ENCODE results near the gene RACGAP1.

RACGAP1 gene

DNA sequence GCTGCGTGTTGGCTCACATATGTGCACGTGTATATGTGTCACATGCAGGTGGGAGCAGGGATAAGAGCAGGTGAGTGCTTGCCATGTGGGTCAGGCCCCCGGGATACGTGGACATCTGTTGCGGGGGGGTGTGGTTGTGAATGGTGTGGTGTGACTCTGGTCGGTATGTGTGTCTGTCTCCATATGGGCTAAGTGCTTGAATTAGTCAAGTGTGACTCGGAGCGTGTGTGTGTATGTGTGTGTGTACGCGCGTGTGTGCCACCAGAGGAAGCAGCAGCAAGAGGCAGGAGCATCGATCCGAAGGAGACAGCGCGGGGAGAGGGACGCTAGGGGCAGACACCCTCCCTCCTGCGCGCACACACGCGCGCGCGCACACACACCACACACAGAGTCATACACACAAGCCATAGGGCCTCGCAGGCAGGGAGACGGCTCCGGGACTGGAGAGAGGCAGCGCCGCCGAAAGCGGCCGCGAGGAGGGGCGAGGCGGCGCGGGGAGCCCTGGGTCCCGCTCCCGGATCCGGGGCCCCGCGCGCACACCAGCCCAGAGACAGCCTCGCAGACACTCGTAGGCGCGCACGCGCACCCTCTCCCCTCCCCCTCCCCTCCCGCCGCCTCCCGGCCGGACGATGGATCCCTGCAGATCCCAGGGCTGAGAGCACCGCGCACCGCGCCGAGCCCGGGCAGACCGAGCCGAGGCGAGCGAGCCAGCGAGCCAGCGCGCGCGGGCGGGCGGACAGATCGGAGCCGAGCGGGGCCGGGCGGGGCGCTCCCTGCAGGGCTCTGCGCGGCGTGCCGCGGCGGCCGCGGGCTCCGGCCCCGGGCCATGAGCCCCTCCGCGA is 31.9 kb upstream of the RACGAP1 start, which contains the start of gene ASIC1:
TSS of gene ASIC1 (plus strand) at position 597 of the 842 bp plus-strand sequence. CDS start 1,171 bp downstream, outside the sequence.
- DNase-seq = peak; percentile 71 to 95 (median 78)
- intact Hi-C loops (cut with DNase I) = loop anchor here (1.0 to 5.0 kb wide), 4 partner anchors 18 to 90 kb away; no protein-coding TSS in a partner anchor

DNA sequence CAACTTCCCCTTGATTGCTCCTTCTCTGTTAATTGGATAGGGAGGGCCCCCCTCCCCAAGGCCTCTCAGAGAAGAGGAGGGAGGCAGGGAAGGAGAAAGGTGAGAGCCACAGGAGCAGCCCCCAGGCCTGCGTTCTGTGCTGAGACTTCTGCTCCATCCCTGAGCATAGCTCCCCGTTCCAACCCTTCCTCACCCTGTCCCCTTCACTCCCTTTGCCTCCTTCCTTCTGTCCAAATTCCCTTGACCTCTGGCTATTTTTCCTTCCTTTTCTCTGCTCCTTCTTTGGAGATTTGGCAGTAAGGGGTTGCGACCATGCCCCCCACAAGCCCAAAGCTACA is 31.3 kb upstream of the RACGAP1 start:
- peak in 1 of 10 donors; percentile 69 for DNase-seq
- intact Hi-C loops (cut with DNase I) = loop anchor here (1.0 to 5.0 kb wide), 4 partner anchors 17 to 89 kb away; no protein-coding TSS in a partner anchor

DNA sequence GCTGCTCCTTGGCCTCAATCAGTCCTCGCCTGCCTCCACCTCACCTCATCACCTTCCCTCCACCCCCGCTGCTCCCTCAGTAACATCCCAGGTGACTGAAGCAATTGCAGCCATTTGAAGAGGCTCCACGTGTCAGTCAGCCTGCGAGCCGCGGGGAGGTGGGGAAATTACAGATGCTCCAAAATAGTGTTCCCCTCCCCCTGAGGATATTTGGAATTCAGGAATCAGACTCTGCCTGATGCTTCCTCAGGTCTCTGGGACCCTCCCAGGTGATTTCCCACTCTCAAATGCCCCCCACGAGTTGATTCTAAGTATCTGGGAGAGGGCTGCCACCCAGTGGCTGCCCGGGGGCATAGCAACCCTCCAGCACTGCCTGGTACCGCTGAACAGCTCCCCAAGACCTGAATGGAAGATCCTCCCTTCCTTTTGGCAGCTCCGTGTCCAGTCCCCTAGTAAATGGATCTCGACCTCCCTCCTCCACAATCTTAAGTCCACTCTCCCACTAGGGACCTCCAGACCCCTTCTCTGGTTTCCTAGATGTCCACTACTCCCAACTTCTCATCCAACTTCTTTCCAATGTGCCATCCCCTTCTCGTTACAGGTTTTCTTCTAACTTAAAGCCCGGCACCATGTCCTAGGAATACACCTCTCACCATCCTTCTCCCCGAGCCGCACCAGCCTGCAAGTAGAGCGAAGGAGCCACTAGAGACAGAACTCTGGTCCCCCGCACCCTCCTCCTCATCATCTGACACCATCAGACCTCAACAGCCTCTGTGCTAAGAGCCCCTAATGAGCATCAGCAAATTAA is 30.7 kb upstream of the RACGAP1 start:
- intact Hi-C loops (cut with DNase I) = loop anchor here (1.0 to 5.0 kb wide), 4 partner anchors 17 to 89 kb away; no protein-coding TSS in a partner anchor
- DNase-seq = peak in 8 of 10 donors; percentile 43 to 93 (median 60)

DNA sequence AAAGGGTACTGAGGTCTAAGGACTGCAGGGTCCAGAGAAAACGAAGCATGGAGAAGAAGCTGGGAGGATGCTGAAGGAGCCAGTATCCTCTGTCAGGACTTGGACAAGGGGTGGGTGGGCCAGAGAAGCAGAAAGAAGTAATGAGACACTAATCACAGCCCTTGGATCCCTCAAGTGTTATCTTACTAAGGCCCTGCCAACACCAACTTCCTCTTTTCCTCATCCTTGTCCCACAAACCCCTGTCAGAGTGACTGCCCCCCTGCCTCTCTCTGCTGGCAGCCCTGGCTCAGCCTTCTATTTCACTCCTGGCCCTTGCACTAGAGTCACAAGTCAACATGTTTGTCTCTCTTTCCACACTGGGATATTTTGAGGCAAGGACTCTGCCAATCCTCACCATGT is 28.3 kb upstream of the RACGAP1 start:
- intact Hi-C loops (cut with DNase I) = no loop called here
- peak in 3 of 10 donors; percentile 20 to 61 (median 26) for DNase-seq

DNA sequence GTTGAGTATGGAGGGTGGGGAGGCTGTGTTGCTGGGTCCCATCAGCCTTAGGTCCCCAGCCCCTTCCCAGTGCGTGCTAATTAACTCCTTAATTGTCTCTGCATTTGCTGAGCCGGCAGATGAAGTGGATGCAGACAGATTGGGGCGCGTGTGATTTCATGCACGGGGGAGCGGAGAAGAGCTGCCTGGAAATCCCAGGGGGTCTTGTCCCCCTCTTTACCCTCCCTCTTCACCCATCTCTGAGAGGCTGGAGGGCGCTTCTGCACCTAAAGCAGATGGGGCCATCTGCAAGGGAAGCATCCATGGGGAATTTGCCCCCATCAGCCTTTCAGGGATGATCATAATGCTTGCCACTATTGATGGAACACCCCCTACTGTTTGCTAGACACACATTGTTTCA is 27.7 kb upstream of the RACGAP1 start:
- DNase-seq = peak in 3 of 10 donors; percentile 23 to 46 (median 25)
- intact Hi-C loops (cut with DNase I) = no loop called here

- no peak for DNase-seq
- intact Hi-C loops (cut with DNase I) = no loop called here
Observed at GRCh38 chr12:50052544-50052943, 27.2 kb upstream of the RACGAP1 start.

- DNase-seq = peak in 2 of 10 donors; percentile 35 to 50
- intact Hi-C loops (cut with DNase I) = no loop called here
Observed at GRCh38 chr12:50051101-50051806, 26.0 kb upstream of the RACGAP1 start.

GRCh38 chr12:50050410-50051098 is 25.3 kb upstream of the RACGAP1 start:
- DNase-seq = peak in 5 of 10 donors; percentile 28 to 87 (median 82)
- intact Hi-C loops (cut with DNase I) = no loop called here

DNA sequence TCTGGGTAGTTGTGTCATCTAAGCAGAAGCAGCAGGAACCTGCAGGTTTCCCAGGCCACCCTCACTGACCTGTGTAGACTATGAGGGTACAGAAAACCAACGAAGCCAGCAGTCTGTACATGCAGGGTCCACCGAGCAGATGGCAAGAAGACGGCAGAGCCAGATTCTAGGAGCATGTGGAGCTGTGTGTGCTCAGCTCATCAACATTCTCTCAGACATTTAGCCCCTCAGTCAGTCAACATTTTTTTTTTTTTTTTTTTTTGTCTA is 24.8 kb upstream of the RACGAP1 start:
- intact Hi-C loops (cut with DNase I) = no loop called here
- peak in 2 of 10 donors; percentile 24 to 55 for DNase-seq

GRCh38 chr12:50049254-50050118 is 24.2 kb upstream of the RACGAP1 start:
- intact Hi-C loops (cut with DNase I) = no loop called here
- DNase-seq = peak in 1 of 10 donors; percentile 1

GRCh38 chr12:50047693-50048250 is 22.5 kb upstream of the RACGAP1 start:
- peak in 1 of 10 donors; percentile 7 for DNase-seq
- intact Hi-C loops (cut with DNase I) = no loop called here

DNA sequence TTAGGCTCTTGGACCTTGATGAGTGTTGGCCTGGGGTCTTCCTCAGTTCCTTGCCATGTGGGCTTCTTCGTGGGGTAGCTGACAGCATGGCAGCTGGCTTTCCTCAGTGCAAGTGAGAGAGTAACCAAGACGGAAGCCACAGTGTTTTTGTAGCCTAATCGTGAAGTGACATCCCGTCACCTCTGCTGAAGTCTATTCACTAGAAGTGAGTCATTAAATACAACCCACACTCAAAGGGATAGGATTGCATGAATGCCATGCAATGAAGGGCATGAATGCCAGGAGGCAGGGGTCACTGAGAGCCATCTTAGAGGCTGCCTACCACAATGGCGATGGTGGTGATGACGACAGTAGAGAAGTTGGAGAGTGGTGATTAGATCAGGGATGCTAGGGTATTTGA is 18.6 kb upstream of the RACGAP1 start:
- intact Hi-C loops (cut with DNase I) = no loop called here
- no peak for DNase-seq

DNA sequence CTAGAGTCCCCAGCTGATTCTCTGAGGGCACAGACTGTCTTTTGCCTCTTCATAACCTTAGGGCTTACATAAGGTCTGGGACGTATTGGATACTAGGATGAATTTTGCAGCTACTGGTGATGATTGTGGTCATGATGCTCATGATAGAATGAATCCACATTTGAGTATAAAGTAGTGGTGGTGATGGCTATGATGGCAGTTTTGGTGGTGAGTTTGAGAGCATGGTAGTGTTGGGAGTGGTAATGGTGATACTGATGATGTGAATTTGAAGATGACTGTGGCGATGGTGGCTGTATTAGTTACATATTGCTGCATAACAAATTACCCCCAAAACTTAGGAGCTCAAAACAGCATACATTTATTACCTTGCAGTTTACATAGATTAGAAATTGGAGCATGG is 18.0 kb upstream of the RACGAP1 start:
- no peak for DNase-seq
- intact Hi-C loops (cut with DNase I) = no loop called here

- intact Hi-C loops (cut with DNase I) = no loop called here
- DNase-seq = no peak
Observed at GRCh38 chr12:50042693-50043092, 17.4 kb upstream of the RACGAP1 start.

- no peak for DNase-seq
- intact Hi-C loops (cut with DNase I) = no loop called here
Observed at GRCh38 chr12:50041962-50042361, 16.7 kb upstream of the RACGAP1 start.

DNA sequence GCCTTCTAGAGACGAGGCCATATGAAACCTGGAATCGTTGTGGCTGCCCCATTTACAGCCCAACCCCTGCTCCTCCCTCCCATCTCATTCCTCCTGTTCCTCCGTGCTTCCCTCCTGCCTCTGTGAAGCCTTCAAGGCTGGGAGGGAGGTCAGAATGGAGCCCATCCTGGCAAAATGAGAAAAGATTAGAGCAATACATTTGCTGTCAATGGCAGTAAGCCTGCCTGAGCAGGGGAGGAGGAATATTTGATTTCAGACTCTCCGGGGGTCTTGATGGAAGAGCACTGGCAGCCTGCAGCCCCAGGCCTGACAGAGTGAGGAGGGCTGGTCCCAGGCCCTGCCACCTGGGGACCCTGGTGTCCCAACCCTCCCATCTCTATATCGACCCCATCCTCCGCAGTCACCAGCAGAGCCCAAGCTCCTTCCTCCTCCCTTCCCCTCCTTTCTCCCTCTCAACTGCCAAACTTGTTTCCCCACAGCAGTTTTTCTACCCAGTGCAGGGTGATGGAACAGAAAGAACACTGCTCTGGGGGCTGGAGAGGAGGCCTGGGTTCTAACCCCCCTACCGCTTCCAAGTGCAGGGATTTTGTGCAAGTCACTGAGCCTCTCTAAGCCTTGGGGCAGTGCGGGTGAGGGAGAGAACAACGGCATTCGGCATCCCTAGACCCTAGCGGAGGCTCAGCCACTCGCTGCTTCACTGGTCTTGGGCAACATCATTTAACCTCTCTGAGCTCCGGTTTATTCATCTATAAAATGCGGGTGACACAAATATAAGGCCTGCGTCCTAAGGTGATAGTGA is 16.0 kb upstream of the RACGAP1 start:
- intact Hi-C loops (cut with DNase I) = no loop called here
- DNase-seq = no peak

DNA sequence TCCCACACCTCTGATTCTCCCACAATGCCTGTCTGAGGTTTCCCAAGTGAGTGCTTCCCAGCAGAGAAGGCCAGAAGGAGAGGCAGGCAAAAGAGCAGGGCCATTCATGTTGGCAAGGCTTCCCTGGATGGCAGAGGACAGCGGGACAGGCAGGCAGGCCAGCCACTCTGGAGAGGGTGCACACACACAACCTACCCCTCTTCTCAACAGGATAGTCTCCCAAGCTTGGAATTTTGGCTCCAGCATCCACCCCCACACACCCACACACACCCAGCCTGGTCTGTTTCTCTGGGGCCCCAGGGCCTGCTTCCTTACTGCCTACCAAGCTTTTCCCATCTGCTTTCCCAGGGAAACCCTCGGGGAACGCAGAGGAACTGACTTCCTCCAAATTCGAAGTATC is 15.4 kb upstream of the RACGAP1 start:
- intact Hi-C loops (cut with DNase I) = no loop called here
- peak in 1 of 10 donors; percentile 28 for DNase-seq

Data from posterior cingulate gyrus (tissue), 11 donors.